DMS 273 treated with DMSO at 0.1 percent for 48 hours (cell line): Measurements from ENCODE around the gene IKBKG.
"Not testable (repeated sequence)": the region's sequence is repeated elsewhere in the genome, so short reads cannot be mapped to it uniquely, and the experiment has no call there.

Source experiments
- DNase-seq: peaks from one replicate; lab custom pipeline; 2025; lab: John Stamatoyannopoulos, UW

The IKBKG gene

DNA sequence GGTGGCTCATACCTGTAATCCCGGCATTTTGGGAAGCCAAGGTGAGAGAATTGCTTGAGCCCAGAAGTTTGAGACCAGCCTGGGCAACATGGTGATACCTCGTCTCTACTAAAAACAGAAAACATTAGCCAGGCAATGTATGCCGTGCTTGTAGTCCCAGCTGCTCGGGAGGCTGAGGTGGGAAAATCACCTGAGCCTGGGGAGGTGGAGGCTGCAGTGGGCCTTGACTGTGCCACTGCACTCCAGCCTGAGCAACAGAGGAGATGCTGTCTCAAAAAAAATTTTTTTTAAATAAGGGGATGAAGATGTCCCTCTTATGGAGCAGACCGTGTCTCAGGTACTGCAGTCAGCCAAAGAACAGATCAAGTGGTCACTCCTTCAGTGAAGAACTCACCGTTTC, 58.1 kb downstream of the IKBKG start:
- DNase-seq, result no peak

GRCh38 chrX:154607370-154607769, 60.0 kb downstream of the IKBKG start:
- DNase-seq, result no peak

DNA sequence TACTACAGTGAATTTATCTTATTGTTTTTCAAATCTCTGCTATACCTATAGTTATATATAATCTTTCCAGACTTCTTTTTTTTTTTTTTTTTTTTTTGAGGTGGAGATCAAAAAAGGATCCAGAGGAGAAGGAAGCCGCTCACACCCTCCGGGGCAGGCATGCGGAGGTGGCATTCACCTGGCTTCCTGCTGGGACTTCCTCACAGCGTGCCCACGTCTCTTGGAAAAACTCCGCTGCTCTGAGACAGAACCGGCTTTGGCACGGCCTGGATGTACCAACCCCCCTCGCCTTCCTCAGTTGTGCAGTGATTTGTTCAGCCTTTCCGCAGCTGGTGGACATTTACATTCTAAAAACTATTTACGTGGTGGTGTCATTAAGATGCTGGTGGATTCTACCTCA, 60.6 kb downstream of the IKBKG start:
- DNase-seq, result not testable (repeated sequence)

DNA sequence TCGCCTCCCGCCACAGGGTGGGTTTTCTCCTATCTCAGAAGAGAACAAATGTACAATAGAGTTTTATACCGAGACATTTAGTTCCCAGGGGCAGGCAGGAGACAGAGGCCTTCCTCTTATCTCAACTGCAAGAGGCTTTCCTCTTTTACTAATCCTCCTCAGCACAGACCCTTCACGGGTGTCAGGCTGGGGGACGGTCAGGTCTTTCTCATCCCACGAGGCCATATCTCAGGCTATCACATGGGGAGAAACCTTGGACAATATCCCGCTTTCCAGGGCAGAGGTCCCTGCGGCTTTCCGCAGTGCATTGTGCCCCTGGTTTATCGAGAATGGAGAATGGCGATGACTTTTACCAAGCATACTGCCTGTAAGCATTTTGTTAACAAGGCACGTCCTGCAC, 61.4 kb downstream of the IKBKG start:
- DNase-seq, result not testable (repeated sequence)

GRCh38 chrX:154611146-154611545, 63.7 kb downstream of the IKBKG start:
- not testable (repeated sequence) for DNase-seq

DNA sequence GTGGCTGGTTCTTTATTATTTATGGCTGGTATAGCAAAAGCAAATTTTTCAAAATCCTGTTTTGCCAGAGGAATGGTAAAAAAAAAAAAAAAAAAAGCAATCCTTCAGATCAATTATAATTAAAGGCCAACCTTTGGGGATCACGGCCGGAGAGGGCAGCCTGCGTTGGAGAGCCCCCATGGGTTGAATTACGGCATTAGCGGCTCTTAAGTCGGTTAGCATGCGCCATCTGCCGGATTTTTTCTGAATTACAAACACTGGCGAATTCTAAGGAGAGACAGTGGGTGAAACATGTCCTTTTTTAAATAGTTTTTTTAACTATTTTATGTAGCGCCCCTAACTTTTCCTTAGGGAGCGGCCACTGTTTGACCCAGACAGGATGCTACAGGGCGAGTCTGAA, 66.2 kb downstream of the IKBKG start:
- DNase-seq, result not testable (repeated sequence)
